ENCODE results near the gene STAT4.

STAT4 gene

GRCh38 chr2:191150600-191151330, at the start of gene STAT4:
Gene STAT4, minus strand, starts transcription at chr2:191150994. Its CDS starts 2,791 bp downstream, at chr2:191148203.
- DNase-seq, result peak; percentile 77

GRCh38 chr2:191199929-191200512, 49.2 kb upstream of the STAT4 start:
- no peak for DNase-seq

GRCh38 chr2:191198271-191198670, 47.5 kb upstream of the STAT4 start:
- no peak for DNase-seq

- DNase-seq, result no peak
Observed at GRCh38 chr2:191197096-191197495, 46.3 kb upstream of the STAT4 start.

- DNase-seq, result no peak
Observed at GRCh38 chr2:191195021-191195420, 44.2 kb upstream of the STAT4 start.

- no peak for DNase-seq
Observed at GRCh38 chr2:191190861-191191552, 40.2 kb upstream of the STAT4 start.

- no peak for DNase-seq
Observed at GRCh38 chr2:191190435-191190834, 39.6 kb upstream of the STAT4 start.

- DNase-seq, result no peak
Observed at GRCh38 chr2:191189112-191189635, 38.4 kb upstream of the STAT4 start.

GRCh38 chr2:191188550-191189093, 37.8 kb upstream of the STAT4 start:
- no peak for DNase-seq

- no peak for DNase-seq
Observed at GRCh38 chr2:191187105-191187829, 36.5 kb upstream of the STAT4 start.

GRCh38 chr2:191184457-191184856, 33.7 kb upstream of the STAT4 start:
- DNase-seq, result no peak

- DNase-seq, result no peak
Observed at GRCh38 chr2:191183516-191183915, 32.7 kb upstream of the STAT4 start.

GRCh38 chr2:191183081-191183480, 32.3 kb upstream of the STAT4 start:
- DNase-seq, result no peak

GRCh38 chr2:191180713-191181112, 29.9 kb upstream of the STAT4 start:
- DNase-seq, result no peak

- no peak for DNase-seq
Observed at GRCh38 chr2:191180276-191180675, 29.5 kb upstream of the STAT4 start.

GRCh38 chr2:191178806-191179514, 28.2 kb upstream of the STAT4 start:
- no peak for DNase-seq

GRCh38 chr2:191177751-191178736, 27.2 kb upstream of the STAT4 start:
- DNase-seq, result no peak

- DNase-seq, result no peak
Observed at GRCh38 chr2:191176801-191177438, 26.1 kb upstream of the STAT4 start.

GRCh38 chr2:191176305-191176704, 25.5 kb upstream of the STAT4 start:
- DNase-seq, result no peak

- DNase-seq, result no peak
Observed at GRCh38 chr2:191174442-191174841, 23.6 kb upstream of the STAT4 start.
